CD8-positive, alpha-beta memory T cell (primary cell): ENCODE measurements around the gene SETD4. TPM values are rescaled to one million over a fixed set of nuclear protein-coding genes. Genes with fewer than 3 reads are reported as not detected.
"Not testable (repeated sequence)": the region's sequence is repeated elsewhere in the genome, so short reads cannot be mapped to it uniquely, and the experiment has no call there.

Experiments used
- CTCF ChIA-PET: fragments of 350-600 bp; sonication (Branson Sonifier 250); formaldehyde crosslinking; loops from one replicate; lab custom pipeline; 2021; ENCODE audit warnings: antibody characterized with exemption; lab: Charles Lee
- POLR2A ChIA-PET: fragments of 350-600 bp; sonication (Branson Sonifier 250); formaldehyde crosslinking; loops from one replicate; lab custom pipeline; 2021; ENCODE audit warnings: antibody characterized with exemption; lab: Charles Lee
- DNase-seq, 5 donors: peaks; one replicate each; pipeline versions ENCODE4 v3.0.0 to v3.0.0-alpha.2; 2020 to 2022; ENCODE audit warnings: mixed read lengths in 1 of 5
- H3K27ac ChIP-seq: one replicate; pipeline ENCODE4 v1.7.0; 2013; ENCODE audit warnings: low read depth, mild to moderate bottlenecking, low read length, moderate library complexity
- H3K27me3 ChIP-seq: 2 replicates; pipeline ENCODE4 v1.7.0; 2013; ENCODE audit warnings: low read length, mild to moderate bottlenecking; ENCODE audit not compliant: insufficient read depth, poor library complexity, severe bottlenecking
- H3K36me3 ChIP-seq: 2 replicates; pipeline ENCODE4 v1.7.0; 2013; ENCODE audit warnings: mild to moderate bottlenecking, low read length, moderate library complexity; ENCODE audit not compliant: insufficient read depth
- H3K4me1 ChIP-seq: 2 replicates; pipeline ENCODE4 v1.7.0; 2013; ENCODE audit warnings: mild to moderate bottlenecking, low read length, moderate library complexity; ENCODE audit not compliant: insufficient read depth
- H3K4me3 ChIP-seq: 2 replicates; pipeline ENCODE4 v1.7.0; 2013; ENCODE audit warnings: mild to moderate bottlenecking, low read length
- H3K9me3 ChIP-seq: 2 replicates; pipeline ENCODE4 v1.7.0; 2013; ENCODE audit warnings: mild to moderate bottlenecking, low read length
- H3K27ac Mint-ChIP-seq, 8 donors: one replicate each; pipeline ENCODE4 v1.8.0; 2020 to 2021; ENCODE audit warnings: mixed read lengths in 8 of 8, mild to moderate bottlenecking in 6 of 8, inconsistent platforms in 3 of 8, moderate library complexity in 3 of 8
- H3K27me3 Mint-ChIP-seq, 2 donors: one replicate each; pipeline ENCODE4 v1.8.0; 2020 to 2021; ENCODE audit warnings: mixed read lengths in 2 of 2, mild to moderate bottlenecking in 1 of 2, moderate library complexity in 1 of 2
- H3K36me3 Mint-ChIP-seq, 3 donors: one replicate each; pipeline ENCODE4 v1.8.0; 2020 to 2021; ENCODE audit warnings: mixed read lengths in 3 of 3, inconsistent platforms in 1 of 3, mild to moderate bottlenecking in 1 of 3
- H3K4me1 Mint-ChIP-seq, 3 donors: one replicate each; pipeline ENCODE4 v1.8.0; 2020 to 2021; ENCODE audit warnings: mixed read lengths in 3 of 3, inconsistent platforms in 1 of 3, mild to moderate bottlenecking in 1 of 3
- H3K4me3 Mint-ChIP-seq, 7 donors: one replicate each; pipeline ENCODE4 v1.8.0; 2020 to 2021; ENCODE audit warnings: mixed read lengths in 7 of 7, mild to moderate bottlenecking in 6 of 7, moderate library complexity in 4 of 7, inconsistent platforms in 2 of 7
- H3K9me3 Mint-ChIP-seq, 5 donors: one replicate each; pipeline ENCODE4 v1.8.0; 2020 to 2022; ENCODE audit warnings: mixed read lengths in 5 of 5, mild to moderate bottlenecking in 3 of 5, moderate library complexity in 2 of 5, inconsistent platforms in 1 of 5
- polyA plus RNA-seq: library from polyadenylated mRNA; unstranded; fragments of 300-500 nt; fragmentation: Illumina TruSeq; gene quantifications from one replicate; pipeline ENCODE4 v1.2.3, GENCODE V29; 2021
- total RNA-seq, 2 experiments: library from RNA; stranded (reverse); gene quantifications; one replicate each; pipeline ENCODE4 v1.2.3, GENCODE V29; 2021

The SETD4 gene
- total RNA-seq (10 to 100 TPM; 20.2 to 20.5 TPM), polyA plus RNA-seq (8.0 TPM)

GRCh38 chr21:36060159-36060921 lies at the start of gene SETD4:
Gene SETD4 (minus strand): TSS chr21:36060526. CDS start chr21:36058888, 1,638 bp downstream.
- ChIA-PET POLR2A (interaction anchor here (0.6 to 2.1 kb wide), 6 partner anchors 10 to 226 kb away, joined by 3 to 21 read pairs (median 3); partner anchors contain the start of gene CBR1), CTCF (interaction anchor here (0.6 to 2.2 kb wide), 6 partner anchors 9 to 150 kb away, joined by 3 to 14 read pairs (median 4); partner anchors contain the start of gene CBR1)
- H3K9me3 ChIP-seq, result no peaks in the 10 kb centered on the region
- peak within 1 kb of the TSS; percentile 93 to 97 (median 97) for H3K4me3 Mint-ChIP-seq
- no peaks in the 10 kb centered on the region for H3K27me3 ChIP-seq
- peak; percentile 88 to 93 (median 92) for DNase-seq
- peak within 1 kb of the TSS; percentile 83 for H3K27ac ChIP-seq
- H3K36me3 Mint-ChIP-seq, result peaks cover 0 to 42% (median 11%) of the 10 kb centered on the region in 3 donors
- peaks cover 2 to 3% of the 10 kb centered on the region in 2 donors for H3K27me3 Mint-ChIP-seq
- peaks cover 23% of the 10 kb centered on the region for H3K36me3 ChIP-seq
- peaks cover 22 to 35% (median 23%) of the 10 kb centered on the region in 3 donors for H3K4me1 Mint-ChIP-seq
- peak within 1 kb of the TSS; percentile 95 for H3K4me3 ChIP-seq
- peaks cover 10% of the 10 kb centered on the region for H3K4me1 ChIP-seq
- no peaks in the 10 kb centered on the region for H3K9me3 Mint-ChIP-seq
- H3K27ac Mint-ChIP-seq, result peak within 1 kb of the TSS; percentile 95 to 99 (median 98)

- H3K36me3 Mint-ChIP-seq, result no peaks in the 10 kb centered on the region
- peaks cover 10 to 23% (median 19%) of the 10 kb centered on the region in 3 donors for H3K4me1 Mint-ChIP-seq
- Histone ChIP-seq H3K4me1 (peaks cover 20% of the 10 kb centered on the region), H3K9me3 (no peaks in the 10 kb centered on the region), H3K27ac (no peak overlapping the region), H3K36me3 (no peaks in the 10 kb centered on the region), H3K4me3 (no peak overlapping the region), H3K27me3 (peaks cover 4% of the 10 kb centered on the region)
- no peak for DNase-seq
- no peak overlapping the region for H3K4me3 Mint-ChIP-seq
- H3K9me3 Mint-ChIP-seq, result no peaks in the 10 kb centered on the region
- H3K27me3 Mint-ChIP-seq, result peaks cover 41 to 64% of the 10 kb centered on the region in 2 donors
- POLR2A ChIA-PET, result no interaction called here
- CTCF ChIA-PET, result no interaction called here
- H3K27ac Mint-ChIP-seq, result no peak overlapping the region
These were observed 49.5 kb upstream of the SETD4 start for GRCh38 chr21:36109868-36110267.

GRCh38 chr21:36105327-36105842 lies 45.1 kb upstream of the SETD4 start:
- no peaks in the 10 kb centered on the region for H3K4me1 ChIP-seq
- H3K4me3 ChIP-seq, result no peak overlapping the region
- no peaks in the 10 kb centered on the region for H3K36me3 Mint-ChIP-seq
- no peak overlapping the region for H3K27ac Mint-ChIP-seq
- no peaks in the 10 kb centered on the region for H3K9me3 Mint-ChIP-seq
- H3K36me3 ChIP-seq, result no peaks in the 10 kb centered on the region
- H3K4me3 Mint-ChIP-seq, result no peak overlapping the region
- no peaks in the 10 kb centered on the region for H3K9me3 ChIP-seq
- POLR2A ChIA-PET, result no interaction called here
- CTCF ChIA-PET, result interaction anchor here (1.2 kb wide), 1 partner anchor 8 kb away, joined by 4 read pairs; no protein-coding TSS in a partner anchor
- peaks cover 3 to 6% (median 5%) of the 10 kb centered on the region in 3 donors for H3K4me1 Mint-ChIP-seq
- peaks cover 7% of the 10 kb centered on the region for H3K27me3 ChIP-seq
- H3K27ac ChIP-seq, result no peak overlapping the region
- H3K27me3 Mint-ChIP-seq, result peaks cover 51 to 58% of the 10 kb centered on the region in 2 donors
- no peak for DNase-seq

GRCh38 chr21:36104317-36105300 lies 44.3 kb upstream of the SETD4 start:
- Histone ChIP-seq H3K4me1 (no peaks in the 10 kb centered on the region), H3K36me3 (no peaks in the 10 kb centered on the region), H3K4me3 (no peak overlapping the region), H3K27me3 (peaks cover 7% of the 10 kb centered on the region), H3K27ac (no peak overlapping the region), H3K9me3 (no peaks in the 10 kb centered on the region)
- no peak overlapping the region for H3K27ac Mint-ChIP-seq
- H3K4me3 Mint-ChIP-seq, result no peak overlapping the region
- POLR2A ChIA-PET, result no interaction called here
- CTCF ChIA-PET, result interaction anchor here (1.2 kb wide), 1 partner anchor 9 kb away, joined by 4 read pairs; no protein-coding TSS in a partner anchor
- no peaks in the 10 kb centered on the region for H3K36me3 Mint-ChIP-seq
- H3K27me3 Mint-ChIP-seq, result peaks cover 47 to 56% of the 10 kb centered on the region in 2 donors
- H3K9me3 Mint-ChIP-seq, result no peaks in the 10 kb centered on the region
- DNase-seq, result peak; percentile 9 to 71 (median 22)
- H3K4me1 Mint-ChIP-seq, result peaks cover 3 to 6% (median 5%) of the 10 kb centered on the region in 3 donors

- H3K4me1 ChIP-seq, result no peaks in the 10 kb centered on the region
- Mint-ChIP-seq H3K9me3 (no peaks in the 10 kb centered on the region), H3K4me1 (peaks cover 3 to 6% (median 5%) of the 10 kb centered on the region in 3 donors), H3K27me3 (peaks cover 43 to 48% of the 10 kb centered on the region in 2 donors), H3K36me3 (no peaks in the 10 kb centered on the region), H3K4me3 (no peak overlapping the region), H3K27ac (no peak overlapping the region)
- CTCF ChIA-PET, result no interaction called here
- POLR2A ChIA-PET, result no interaction called here
- peaks cover 7% of the 10 kb centered on the region for H3K27me3 ChIP-seq
- no peak for DNase-seq
- H3K36me3 ChIP-seq, result no peaks in the 10 kb centered on the region
- no peak overlapping the region for H3K4me3 ChIP-seq
- H3K9me3 ChIP-seq, result no peaks in the 10 kb centered on the region
- H3K27ac ChIP-seq, result no peak overlapping the region
These were observed 43.1 kb upstream of the SETD4 start for GRCh38 chr21:36103434-36103833.

- peaks cover 7% of the 10 kb centered on the region for H3K27me3 ChIP-seq
- ChIA-PET CTCF (interaction anchor here (0.7 to 1.5 kb wide), 4 partner anchors 10 to 26 kb away, joined by 3 read pairs; no protein-coding TSS in a partner anchor), POLR2A (no interaction called here)
- H3K4me3 Mint-ChIP-seq, result no peak overlapping the region
- H3K4me1 ChIP-seq, result no peaks in the 10 kb centered on the region
- no peaks in the 10 kb centered on the region for H3K9me3 ChIP-seq
- H3K27me3 Mint-ChIP-seq, result peaks cover 30 to 33% of the 10 kb centered on the region in 2 donors
- no peak for DNase-seq
- H3K36me3 ChIP-seq, result no peaks in the 10 kb centered on the region
- no peak overlapping the region for H3K27ac Mint-ChIP-seq
- H3K4me3 ChIP-seq, result no peak overlapping the region
- no peak overlapping the region for H3K27ac ChIP-seq
- no peaks in the 10 kb centered on the region for H3K36me3 Mint-ChIP-seq
- H3K4me1 Mint-ChIP-seq, result peaks cover 3 to 6% (median 5%) of the 10 kb centered on the region in 3 donors
- H3K9me3 Mint-ChIP-seq, result no peaks in the 10 kb centered on the region
These were observed 40.8 kb upstream of the SETD4 start for GRCh38 chr21:36100971-36101641.

- CTCF ChIA-PET, result interaction anchor here (1.3 kb wide), 1 partner anchor 25 kb away, joined by 3 read pairs; no protein-coding TSS in a partner anchor
- DNase-seq, H3K4me1 Mint-ChIP-seq, H3K4me1 ChIP-seq, H3K27ac ChIP-seq, H3K9me3 Mint-ChIP-seq, H3K4me3 ChIP-seq, H3K9me3 ChIP-seq, H3K27me3 ChIP-seq, H3K36me3 ChIP-seq, H3K36me3 Mint-ChIP-seq, H3K4me3 Mint-ChIP-seq, POLR2A ChIA-PET, H3K27ac Mint-ChIP-seq: not testable (repeated sequence)
- peaks cover 18 to 23% of the 10 kb centered on the region in 2 donors for H3K27me3 Mint-ChIP-seq
These were observed 39.4 kb upstream of the SETD4 start for GRCh38 chr21:36099695-36100211.
